Body of pancreas (tissue), 4 donors: ENCODE data around the gene BFAR.

Source experiments
- POLR2A ChIP-seq, 3 donors: fragments of 450-650 bp; IDR thresholded peaks; one replicate each; pipeline ENCODE4 v1.6.1; 2016; ENCODE audit warnings: antibody characterized with exemption in 3 of 3, mild to moderate bottlenecking in 2 of 3
- TF ChIP-seq, protein P1 (sequence below), 7 experiments: fragments of 450-650 bp in 4 of 7; fragments of 200-600 bp in 3 of 7; sonication (generic) in 3 of 7; IDR thresholded peaks; one replicate each; pipeline ENCODE4 v1.5.1; 2016 to 2019; ENCODE audit warnings: antibody characterized with exemption in 7 of 7

DNA sequence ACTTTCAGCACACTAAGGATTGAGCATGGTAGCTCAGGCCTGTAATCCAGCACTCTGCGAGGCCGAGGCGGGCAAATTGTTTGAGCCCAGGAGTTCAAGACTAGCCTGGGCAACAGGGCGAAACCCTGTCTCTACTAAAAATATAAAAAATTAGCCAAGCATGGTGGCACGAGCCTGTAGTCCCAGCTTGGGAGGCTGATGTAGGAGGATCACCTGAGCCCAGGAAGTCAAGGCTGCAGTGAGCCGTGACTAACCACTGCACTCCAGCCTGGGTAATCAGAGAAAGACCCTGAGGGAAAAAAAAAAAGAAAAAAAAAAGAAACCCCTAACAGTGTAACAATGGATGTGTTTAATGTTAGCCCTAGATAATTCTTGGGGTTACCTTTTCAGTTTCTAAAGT is 26.6 kb upstream of the BFAR start:
- TF ChIP-seq, protein P1, sequence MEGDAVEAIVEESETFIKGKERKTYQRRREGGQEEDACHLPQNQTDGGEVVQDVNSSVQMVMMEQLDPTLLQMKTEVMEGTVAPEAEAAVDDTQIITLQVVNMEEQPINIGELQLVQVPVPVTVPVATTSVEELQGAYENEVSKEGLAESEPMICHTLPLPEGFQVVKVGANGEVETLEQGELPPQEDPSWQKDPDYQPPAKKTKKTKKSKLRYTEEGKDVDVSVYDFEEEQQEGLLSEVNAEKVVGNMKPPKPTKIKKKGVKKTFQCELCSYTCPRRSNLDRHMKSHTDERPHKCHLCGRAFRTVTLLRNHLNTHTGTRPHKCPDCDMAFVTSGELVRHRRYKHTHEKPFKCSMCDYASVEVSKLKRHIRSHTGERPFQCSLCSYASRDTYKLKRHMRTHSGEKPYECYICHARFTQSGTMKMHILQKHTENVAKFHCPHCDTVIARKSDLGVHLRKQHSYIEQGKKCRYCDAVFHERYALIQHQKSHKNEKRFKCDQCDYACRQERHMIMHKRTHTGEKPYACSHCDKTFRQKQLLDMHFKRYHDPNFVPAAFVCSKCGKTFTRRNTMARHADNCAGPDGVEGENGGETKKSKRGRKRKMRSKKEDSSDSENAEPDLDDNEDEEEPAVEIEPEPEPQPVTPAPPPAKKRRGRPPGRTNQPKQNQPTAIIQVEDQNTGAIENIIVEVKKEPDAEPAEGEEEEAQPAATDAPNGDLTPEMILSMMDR (IDR thresholded peaks at IDR 0.05), result no peak
- TF ChIP-seq POLR2A (IDR thresholded peaks at IDR 0.05), result no peak
